Stomach (tissue), 9 donors: ENCODE data around the gene HOXC13. TPM values are rescaled to one million over a fixed set of nuclear protein-coding genes. Genes with fewer than 3 reads are reported as not detected.

Experiments
- DNase-seq, 2 donors: peaks; one replicate each; pipeline versions ENCODE4 v3.0.0 to v3.0.0-alpha.2; 2013 to 2019
- H3K27ac ChIP-seq, 5 donors: fragments of 200-600 bp in 4 of 5; sonication (generic) in 4 of 5; one replicate each; pipeline ENCODE4 v1.5.1; 2013 to 2019; ENCODE audit warnings: mild to moderate bottlenecking in 1 of 5, moderate library complexity in 1 of 5
- H3K27me3 ChIP-seq, 3 donors: fragments of 200-600 bp; sonication (generic); one replicate each; pipeline ENCODE4 v1.5.1; 2017 to 2019; ENCODE audit warnings: mixed run types in 1 of 3
- H3K36me3 ChIP-seq, 4 donors: fragments of 200-600 bp; sonication (generic); 1 replicate in 3 of 4; 2 replicates in 1 of 4; pipeline ENCODE4 v1.5.1; 2016 to 2019
- H3K4me1 ChIP-seq, 4 donors: fragments of 200-600 bp; sonication (generic); one replicate each; pipeline ENCODE4 v1.5.1; 2016 to 2019
- H3K4me3 ChIP-seq, 4 donors: fragments of 200-600 bp; sonication (generic) in 3 of 4; one replicate each; pipeline ENCODE4 v1.5.1; 2016 to 2019; ENCODE audit warnings: mild to moderate bottlenecking in 1 of 4
- H3K9me3 ChIP-seq, 4 donors: fragments of 200-600 bp; sonication (generic); one replicate each; pipeline ENCODE4 v1.5.1; 2016 to 2019
- CTCF ChIP-seq, 7 experiments: fragments of 450-650 bp in 4 of 7; fragments of 200-600 bp in 3 of 7; sonication (generic) in 3 of 7; IDR thresholded peaks; one replicate each; pipeline ENCODE4 v1.5.1; 2016 to 2019; ENCODE audit warnings: antibody characterized with exemption in 7 of 7, control low read depth in 2 of 7, mild to moderate bottlenecking in 1 of 7
- EP300 ChIP-seq: sonication (generic); formaldehyde crosslinking; IDR thresholded peaks from one replicate; pipeline ENCODE4 v1.6.1; 2017; ENCODE audit warnings: antibody characterized with exemption
- POLR2A ChIP-seq, 4 donors: fragments of 450-650 bp; IDR thresholded peaks; one replicate each; pipeline ENCODE4 v1.6.1; 2016; ENCODE audit warnings: antibody characterized with exemption in 4 of 4, control low read depth in 2 of 4, mild to moderate bottlenecking in 1 of 4, moderate library complexity in 1 of 4
- POLR2AphosphoS5 ChIP-seq, 3 donors: sonication (generic); formaldehyde crosslinking; IDR thresholded peaks; one replicate each; pipeline ENCODE4 v1.6.1; 2016; ENCODE audit warnings: antibody characterized with exemption in 3 of 3
- WGBS, 5 donors: extraction: QIAGEN DNeasy Blood & Tissue Kit in 3 of 5; methylation state at CpG; one replicate each; pipeline versions ENCODE4 v1.1.5 to v1.1.7; 2013 to 2018; 5-methylcytosine and 5-hydroxymethylcytosine counted together
- intact Hi-C: fragments of 100-400 bp; cut with DNase I; formaldehyde crosslinking; loops from one replicate; pipeline ENCODE4 v1.15.1; 2023; ENCODE audit warnings: low total_unique reads
- polyA plus RNA-seq, 3 donors: library from polyadenylated mRNA; stranded (reverse); fragments of 200-250 nt; gene quantifications; one replicate each; pipeline ENCODE4 v1.2.3, GENCODE V29; 2013
- total RNA-seq, 5 donors: library from RNA; depleted of rRNA; stranded (reverse); fragments of >200 nt; gene quantifications; one replicate each; pipeline versions ENCODE4 v1.1.0 to v1.2.3, GENCODE V29; 2014 to 2016
- donor health status: healthy with polysubstance abuse.
- donor health status: Bipolar disorder and iron deficiency.
- donor health status: healthy.

The HOXC13 gene
- total and polyA plus RNA-seq, 8 donors = not detected

- intact Hi-C loops = no loop called here
- Histone ChIP-seq H3K9me3 (peaks cover 0 to 17% (median 1%) of the 10 kb centered on the region in 4 donors), H3K4me1 (peaks cover 11 to 32% (median 22%) of the 10 kb centered on the region in 4 donors), H3K36me3 (no peaks in the 10 kb centered on the region), H3K4me3 (no peak overlapping the region), H3K27me3 (peaks cover 54 to 100% (median 99%) of the 10 kb centered on the region in 3 donors), H3K27ac (no peak overlapping the region)
- DNase-seq = no peak
- 23 to 34% (median 29%) methylated on average over 15 of the region's 15 CpGs for WGBS, 5 donors
- TF ChIP-seq POLR2AphosphoS5 (IDR thresholded peaks at IDR 0.05) (no peak), POLR2A (IDR thresholded peaks at IDR 0.05) (no peak), EP300 (no peak), CTCF (IDR thresholded peaks at IDR 0.05) (no peak)
Observed at GRCh38 chr12:53980802-53981496, 42.3 kb downstream of the HOXC13 start.

GRCh38 chr12:53981634-53982565 is 43.3 kb downstream of the HOXC13 start:
- Histone ChIP-seq H3K27ac (no peak overlapping the region), H3K4me1 (peaks cover 15 to 38% (median 28%) of the 10 kb centered on the region in 4 donors), H3K36me3 (no peaks in the 10 kb centered on the region), H3K4me3 (no peak overlapping the region), H3K9me3 (peaks cover 0 to 17% (median 1%) of the 10 kb centered on the region in 4 donors), H3K27me3 (peaks cover 55 to 100% (median 99%) of the 10 kb centered on the region in 3 donors)
- DNase-seq = no peak
- TF ChIP-seq EP300 (no peak), CTCF (IDR thresholded peaks at IDR 0.05) (no peak), POLR2A (IDR thresholded peaks at IDR 0.05) (no peak), POLR2AphosphoS5 (IDR thresholded peaks at IDR 0.05) (no peak)
- intact Hi-C loops = no loop called here
- 17 to 24% (median 20%) methylated on average over 30 of the region's 30 CpGs for WGBS, 5 donors

- no peaks in the 10 kb centered on the region for H3K36me3 ChIP-seq
- H3K27ac ChIP-seq = no peak overlapping the region
- 14 to 18% (median 15%) methylated on average over 25 to 26 of the region's 26 CpGs for WGBS, 5 donors
- intact Hi-C loops = no loop called here
- DNase-seq = no peak
- H3K27me3 ChIP-seq = peaks cover 66 to 100% (median 99%) of the 10 kb centered on the region in 3 donors
- peaks cover 0 to 17% (median 1%) of the 10 kb centered on the region in 4 donors for H3K9me3 ChIP-seq
- TF ChIP-seq POLR2AphosphoS5 (IDR thresholded peaks at IDR 0.05) = no peak
- TF ChIP-seq CTCF (IDR thresholded peaks at IDR 0.05) = no peak
- no peak for TF ChIP-seq POLR2A (IDR thresholded peaks at IDR 0.05)
- TF ChIP-seq EP300 = no peak
- H3K4me1 ChIP-seq = peaks cover 15 to 36% (median 28%) of the 10 kb centered on the region in 4 donors
- H3K4me3 ChIP-seq = no peak overlapping the region
Observed at GRCh38 chr12:53982648-53983567, 44.3 kb downstream of the HOXC13 start.
